ENCODE results near the gene CFB. TPM values are rescaled to one million over a fixed set of nuclear protein-coding genes. Genes with fewer than 3 reads are reported as not detected.
"Not testable (repeated sequence)": the region's sequence is repeated elsewhere in the genome, so short reads cannot be mapped to it uniquely, and the experiment has no call there.

CFB gene
- total and polyA plus RNA-seq, 5 donors from 2014 or later, result 0.64 to 1.9 (median 1.5) TPM

DNA sequence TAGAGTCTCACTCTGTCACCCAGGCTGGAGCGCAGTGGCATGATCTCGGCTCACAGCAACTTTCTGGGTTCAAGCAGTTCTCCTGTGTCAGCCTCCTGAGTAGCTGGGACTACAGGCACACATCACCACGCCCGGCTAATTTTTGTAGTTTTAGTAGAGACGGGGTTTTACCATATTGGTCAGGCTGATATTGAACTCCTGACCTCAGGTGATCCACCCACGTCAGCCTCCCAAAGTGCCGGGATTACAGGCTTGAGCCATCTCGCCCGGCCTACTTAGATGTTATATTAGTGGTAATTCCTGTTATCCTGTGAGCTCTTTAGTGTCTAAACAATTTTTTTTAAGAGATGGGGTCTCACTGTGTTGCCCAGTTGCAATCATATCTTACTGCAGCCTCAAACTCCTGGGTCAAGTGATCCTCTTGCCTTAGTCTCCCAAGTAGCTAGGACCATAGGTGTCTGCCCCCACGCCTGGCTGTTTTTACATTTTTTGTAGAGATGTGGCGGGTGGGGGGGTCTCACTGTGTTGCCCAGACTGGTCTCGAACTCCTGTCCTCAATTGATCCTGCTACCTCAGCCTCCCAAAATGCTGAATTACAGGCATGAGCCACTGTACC is 32.0 kb downstream of the CFB start:
- Mint-ChIP-seq H3K27me3 (no peaks in the 10 kb centered on the region), H3K27ac (peak overlapping the region in 1 of 3 donors; percentile 46), H3K36me3 (peaks cover 2% of the 10 kb centered on the region), H3K4me1 (peaks cover 6 to 31% (median 18%) of the 10 kb centered on the region in 4 donors), H3K4me3 (no peak overlapping the region), H3K9me3 (no peaks in the 10 kb centered on the region)
- Histone ChIP-seq H3K27me3 (ENCODE audit: control insufficient read depth, insufficient read depth, low read length) (no peaks in the 10 kb centered on the region), H3K4me1 (ENCODE audit: control insufficient read depth, insufficient read depth, low read length, poor library complexity, severe bottlenecking) (peaks cover 17% of the 10 kb centered on the region), H3K4me3 (ENCODE audit: low read depth, low read length) (no peak overlapping the region), H3K9me3 (ENCODE audit: control insufficient read depth in 2 of 2, low read length in 2 of 2) (no peaks in the 10 kb centered on the region), H3K36me3 (ENCODE audit: control insufficient read depth, insufficient read depth, low read length) (peaks cover 6% of the 10 kb centered on the region), H3K27ac (ENCODE audit: insufficient read depth, low read length, poor library complexity, severe bottlenecking) (peak overlapping the region; percentile 58)
- DNase-seq (no peak), ATAC-seq (ENCODE audit: low read depth in 2 of 2) (no peak)

DNA sequence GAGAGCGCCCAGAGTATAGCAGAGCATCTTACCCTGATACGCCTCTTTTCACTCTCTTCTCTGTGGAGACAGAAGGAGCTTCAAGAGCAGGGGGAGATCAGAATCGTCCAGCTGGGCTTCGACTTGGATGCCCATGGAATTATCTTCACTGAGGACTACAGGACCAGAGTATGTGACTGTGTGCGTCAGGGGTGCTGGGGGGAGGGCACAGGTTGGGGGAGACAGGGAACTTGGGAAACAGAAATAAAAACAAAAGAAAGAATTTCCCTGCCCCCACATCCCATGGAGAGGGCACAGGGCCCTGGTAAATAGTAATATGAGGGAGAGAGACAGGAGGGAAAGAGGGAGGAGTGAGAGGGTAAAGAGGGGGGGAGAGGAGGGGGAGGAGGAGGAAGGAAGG is 32.9 kb downstream of the CFB start:
- Mint-ChIP-seq H3K27ac (peak overlapping the region in 2 of 3 donors; percentile 66 to 73), H3K4me3 (peak overlapping the region in 1 of 4 donors; percentile 35), H3K27me3 (no peaks in the 10 kb centered on the region), H3K9me3 (no peaks in the 10 kb centered on the region), H3K4me1 (peaks cover 0 to 22% (median 11%) of the 10 kb centered on the region in 4 donors), H3K36me3 (peaks cover 2% of the 10 kb centered on the region)
- DNase-seq (no peak), ATAC-seq (ENCODE audit: low read depth in 2 of 2) (no peak)
- no peak overlapping the region for H3K4me3 ChIP-seq (ENCODE audit: low read depth, low read length)
- H3K9me3 ChIP-seq (ENCODE audit: control insufficient read depth in 2 of 2, low read length in 2 of 2), result no peaks in the 10 kb centered on the region
- peaks cover 6% of the 10 kb centered on the region for H3K36me3 ChIP-seq (ENCODE audit: control insufficient read depth, insufficient read depth, low read length)
- peaks cover 14% of the 10 kb centered on the region for H3K4me1 ChIP-seq (ENCODE audit: control insufficient read depth, insufficient read depth, low read length, poor library complexity, severe bottlenecking)
- peak overlapping the region; percentile 58 for H3K27ac ChIP-seq (ENCODE audit: insufficient read depth, low read length, poor library complexity, severe bottlenecking)
- H3K27me3 ChIP-seq (ENCODE audit: control insufficient read depth, insufficient read depth, low read length), result no peaks in the 10 kb centered on the region

DNA sequence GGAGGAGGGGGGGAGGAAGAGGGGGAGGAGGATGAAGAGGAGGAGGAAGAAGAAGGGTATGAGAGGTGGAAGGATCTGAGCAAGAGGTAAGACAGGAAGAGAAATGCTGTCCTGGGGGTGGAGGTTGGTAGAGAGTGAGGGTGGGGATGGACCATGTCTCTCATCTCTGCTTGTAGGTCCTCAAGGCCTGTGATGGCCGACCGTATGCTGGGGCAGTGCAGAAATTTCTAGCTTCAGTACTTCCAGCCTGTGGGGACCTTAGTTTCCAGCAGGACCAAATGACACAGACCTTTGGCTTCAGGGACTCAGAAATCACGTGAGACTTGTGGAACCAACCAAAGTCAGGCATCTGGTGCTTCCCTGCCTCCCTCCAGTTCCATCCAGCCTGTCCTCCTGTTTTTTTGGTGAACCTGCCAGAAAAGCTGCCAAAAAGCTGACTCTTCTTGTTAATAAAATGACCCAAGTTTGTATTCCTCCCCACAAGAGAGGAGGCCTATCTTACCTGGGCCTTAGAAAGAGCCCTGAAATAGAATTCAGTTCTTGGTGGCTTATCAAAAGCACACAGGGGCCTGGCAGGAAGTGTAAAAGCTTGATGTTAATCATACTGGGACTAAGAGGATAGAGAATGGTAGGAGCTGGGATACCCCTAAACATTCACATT is 33.5 kb downstream of the CFB start:
- H3K36me3 Mint-ChIP-seq, result peaks cover 2% of the 10 kb centered on the region
- Histone ChIP-seq H3K9me3 (ENCODE audit: control insufficient read depth in 2 of 2, low read length in 2 of 2) (no peaks in the 10 kb centered on the region), H3K27me3 (ENCODE audit: control insufficient read depth, insufficient read depth, low read length) (no peaks in the 10 kb centered on the region), H3K27ac (ENCODE audit: insufficient read depth, low read length, poor library complexity, severe bottlenecking) (peak overlapping the region; percentile 58), H3K36me3 (ENCODE audit: control insufficient read depth, insufficient read depth, low read length) (peaks cover 6% of the 10 kb centered on the region), H3K4me3 (ENCODE audit: low read depth, low read length) (no peak overlapping the region), H3K4me1 (ENCODE audit: control insufficient read depth, insufficient read depth, low read length, poor library complexity, severe bottlenecking) (peaks cover 14% of the 10 kb centered on the region)
- H3K27me3 Mint-ChIP-seq, result no peaks in the 10 kb centered on the region
- peaks cover 0 to 18% (median 6%) of the 10 kb centered on the region in 4 donors for H3K4me1 Mint-ChIP-seq
- ATAC-seq (ENCODE audit: low read depth in 2 of 2), result no peak
- no peak overlapping the region for H3K4me3 Mint-ChIP-seq
- peak overlapping the region in 2 of 3 donors; percentile 40 to 80 for H3K27ac Mint-ChIP-seq
- no peaks in the 10 kb centered on the region for H3K9me3 Mint-ChIP-seq
- peak in 1 of 3 donors; percentile 33 for DNase-seq

DNA sequence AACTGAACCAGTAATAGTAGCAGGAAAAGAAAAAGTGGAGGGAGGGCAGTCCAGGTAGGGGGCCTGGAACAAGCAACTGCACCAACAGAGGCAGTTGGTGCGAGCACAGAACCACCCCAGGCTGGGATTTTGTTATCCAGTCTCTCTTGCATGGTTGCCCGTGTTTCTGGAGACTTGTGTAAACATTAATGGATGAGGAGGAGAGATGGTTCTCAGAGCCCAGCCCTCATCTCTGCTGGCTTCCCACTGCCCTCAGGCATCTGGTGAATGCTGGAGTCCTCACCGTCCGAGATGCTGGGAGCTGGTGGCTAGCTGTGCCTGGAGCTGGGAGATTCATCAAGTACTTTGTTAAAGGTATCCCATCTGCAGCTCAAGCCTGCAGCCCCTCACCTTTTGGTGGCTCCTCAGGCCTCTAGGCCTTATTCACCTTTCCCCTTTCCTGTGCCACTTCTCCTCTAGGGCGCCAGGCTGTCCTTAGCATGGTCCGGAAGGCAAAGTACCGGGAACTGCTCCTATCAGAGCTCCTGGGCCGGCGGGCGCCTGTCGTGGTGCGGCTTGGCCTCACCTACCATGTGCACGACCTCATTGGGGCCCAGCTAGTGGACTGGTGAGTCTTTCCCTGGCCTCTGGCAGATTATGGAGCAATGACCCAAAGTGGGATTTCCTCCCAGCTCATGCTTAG is 34.4 kb downstream of the CFB start:
- not testable (repeated sequence) for H3K27me3 Mint-ChIP-seq; DNase-seq; H3K36me3 Mint-ChIP-seq; H3K9me3 ChIP-seq (ENCODE audit: control insufficient read depth in 2 of 2, low read length in 2 of 2); H3K27ac ChIP-seq (ENCODE audit: insufficient read depth, low read length, poor library complexity, severe bottlenecking); H3K9me3 Mint-ChIP-seq; H3K4me3 ChIP-seq (ENCODE audit: low read depth, low read length); H3K4me3 Mint-ChIP-seq; H3K27me3 ChIP-seq (ENCODE audit: control insufficient read depth, insufficient read depth, low read length); ATAC-seq (ENCODE audit: low read depth in 2 of 2); H3K36me3 ChIP-seq (ENCODE audit: control insufficient read depth, insufficient read depth, low read length)
- H3K4me1 ChIP-seq (ENCODE audit: control insufficient read depth, insufficient read depth, low read length, poor library complexity, severe bottlenecking), result peaks cover 14% of the 10 kb centered on the region
- peaks cover 0 to 15% (median 4%) of the 10 kb centered on the region in 4 donors for H3K4me1 Mint-ChIP-seq
- peak overlapping the region in 2 of 3 donors; percentile 40 to 80 for H3K27ac Mint-ChIP-seq

DNA sequence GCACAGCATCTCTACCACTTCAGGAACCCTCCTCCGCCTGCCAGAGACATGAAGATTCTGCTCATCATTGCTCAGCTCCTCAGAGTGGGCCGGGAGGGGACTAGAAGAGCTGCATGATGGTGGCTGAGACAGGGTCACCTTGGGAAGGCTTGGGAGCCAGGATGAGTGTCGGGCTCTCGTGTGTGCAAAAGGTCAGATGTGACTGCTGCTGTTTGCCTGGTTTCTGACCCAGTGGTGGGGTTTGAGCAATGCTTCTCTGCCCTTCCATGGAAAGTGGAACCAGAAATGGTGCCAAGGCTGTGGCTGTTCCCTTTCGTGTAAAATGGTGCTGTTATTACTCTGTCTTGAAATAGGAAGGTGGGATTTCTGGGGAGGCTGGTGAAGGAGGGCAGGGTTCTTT is 35.1 kb downstream of the CFB start:
- H3K4me1 Mint-ChIP-seq, result peaks cover 0 to 15% (median 4%) of the 10 kb centered on the region in 4 donors
- not testable (repeated sequence) for DNase-seq; H3K4me3 Mint-ChIP-seq; H3K36me3 Mint-ChIP-seq; H3K9me3 Mint-ChIP-seq; H3K27ac Mint-ChIP-seq; H3K27me3 ChIP-seq (ENCODE audit: control insufficient read depth, insufficient read depth, low read length); H3K27ac ChIP-seq (ENCODE audit: insufficient read depth, low read length, poor library complexity, severe bottlenecking); H3K9me3 ChIP-seq (ENCODE audit: control insufficient read depth in 2 of 2, low read length in 2 of 2); ATAC-seq (ENCODE audit: low read depth in 2 of 2); H3K4me3 ChIP-seq (ENCODE audit: low read depth, low read length); H3K36me3 ChIP-seq (ENCODE audit: control insufficient read depth, insufficient read depth, low read length); H3K27me3 Mint-ChIP-seq
- H3K4me1 ChIP-seq (ENCODE audit: control insufficient read depth, insufficient read depth, low read length, poor library complexity, severe bottlenecking), result peaks cover 14% of the 10 kb centered on the region

DNA sequence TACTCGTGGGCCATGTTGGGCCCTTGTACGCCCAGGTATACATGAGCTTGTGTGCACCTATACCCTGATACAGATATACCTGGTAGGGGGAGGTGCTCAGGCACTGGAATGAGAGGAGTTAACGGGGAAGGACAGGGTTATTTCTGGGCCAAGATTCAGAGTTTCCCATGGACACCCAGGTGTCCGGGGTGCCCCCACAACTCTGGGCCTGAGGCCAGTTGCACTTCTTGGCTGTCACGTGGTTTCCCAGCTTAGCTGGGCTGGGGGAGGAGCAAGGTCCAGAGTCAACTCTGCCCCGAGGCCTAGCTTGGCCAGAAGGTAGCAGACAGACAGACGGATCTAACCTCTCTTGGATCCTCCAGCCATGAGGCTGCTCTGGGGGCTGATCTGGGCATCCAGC is 35.8 kb downstream of the CFB start, which contains the start of gene C4A:
C4A (plus strand) TSS at position 314 of the 400 bp plus-strand sequence; CDS start at position 365, 51 bp downstream.
- not testable (repeated sequence) for ATAC-seq (ENCODE audit: low read depth in 2 of 2); H3K27me3 Mint-ChIP-seq

DNA sequence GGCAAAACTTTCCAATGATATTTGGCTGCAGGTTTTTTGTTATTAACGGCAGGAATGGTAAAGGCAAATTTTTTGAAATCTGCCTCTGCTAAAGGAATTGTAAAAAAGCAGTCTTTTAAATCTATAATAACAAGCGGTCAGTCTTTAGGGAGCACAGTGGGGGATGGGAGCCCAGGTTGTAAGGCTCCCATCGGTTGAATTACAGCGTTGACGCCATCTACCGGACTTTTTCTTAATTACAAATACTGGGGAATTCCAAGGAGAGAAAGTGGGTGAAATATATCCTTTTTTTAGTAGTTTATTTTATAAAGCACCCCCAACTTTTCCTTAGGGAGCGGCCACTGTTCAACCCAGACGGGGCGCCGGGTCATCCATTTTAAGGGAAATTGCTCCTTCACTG is 43.5 kb downstream of the CFB start:
- not testable (repeated sequence) for DNase-seq; H3K4me3 ChIP-seq (ENCODE audit: low read depth, low read length); ATAC-seq (ENCODE audit: low read depth in 2 of 2); H3K27me3 ChIP-seq (ENCODE audit: control insufficient read depth, insufficient read depth, low read length); H3K4me3 Mint-ChIP-seq; H3K36me3 Mint-ChIP-seq; H3K4me1 Mint-ChIP-seq; H3K27ac ChIP-seq (ENCODE audit: insufficient read depth, low read length, poor library complexity, severe bottlenecking); H3K9me3 Mint-ChIP-seq; H3K4me1 ChIP-seq (ENCODE audit: control insufficient read depth, insufficient read depth, low read length, poor library complexity, severe bottlenecking); H3K27me3 Mint-ChIP-seq; H3K9me3 ChIP-seq (ENCODE audit: control insufficient read depth in 2 of 2, low read length in 2 of 2); H3K27ac Mint-ChIP-seq; H3K36me3 ChIP-seq (ENCODE audit: control insufficient read depth, insufficient read depth, low read length)

More for the DNA sequence above, 35.8 kb downstream of the CFB start, which contains the start of gene C4A:
- not testable (repeated sequence) for H3K4me3 Mint-ChIP-seq; H3K4me3 ChIP-seq (ENCODE audit: low read depth, low read length); H3K9me3 ChIP-seq (ENCODE audit: control insufficient read depth in 2 of 2, low read length in 2 of 2); H3K9me3 Mint-ChIP-seq; H3K27me3 ChIP-seq (ENCODE audit: control insufficient read depth, insufficient read depth, low read length); H3K27ac Mint-ChIP-seq; DNase-seq; H3K36me3 Mint-ChIP-seq; H3K36me3 ChIP-seq (ENCODE audit: control insufficient read depth, insufficient read depth, low read length); H3K27ac ChIP-seq (ENCODE audit: insufficient read depth, low read length, poor library complexity, severe bottlenecking)
- peaks cover 14% of the 10 kb centered on the region for H3K4me1 ChIP-seq (ENCODE audit: control insufficient read depth, insufficient read depth, low read length, poor library complexity, severe bottlenecking)
- H3K4me1 Mint-ChIP-seq, result peaks cover 0 to 15% (median 4%) of the 10 kb centered on the region in 4 donors

All from CD4-positive, CD25-positive, alpha-beta regulatory T cell (primary cell).